H7 (cell line): ENCODE results near the gene C4BPA. TPM values are rescaled to one million over a fixed set of nuclear protein-coding genes. Genes with fewer than 3 reads are reported as not detected.

Experiments
- DNase-seq: peaks from one replicate; pipeline ENCODE4 v3.0.0; 2012
- H3K27me3 ChIP-seq: 2 replicates; pipeline ENCODE4 v1.6.0; 2011; ENCODE audit warnings: mild to moderate bottlenecking, low read length; ENCODE audit not compliant: control insufficient read depth, insufficient read depth
- H3K36me3 ChIP-seq: replicated peaks from 2 replicates; pipeline ENCODE4 v1.5.1; 2011; ENCODE audit warnings: low read length; ENCODE audit not compliant: control insufficient read depth, insufficient read depth
- H3K4me3 ChIP-seq: 2 replicates; pipeline ENCODE4 v1.5.1; 2011; ENCODE audit warnings: low read depth, mild to moderate bottlenecking, control low read depth, low read length, moderate library complexity; ENCODE audit not compliant: insufficient read depth
- total RNA-seq: library from RNA; depleted of rRNA; stranded (reverse); fragments of >200 nt; shearing (Covaris generic); gene quantifications from 2 replicates; pipeline ENCODE4 v1.2.3, GENCODE V29; 2014

The C4BPA gene
- total RNA-seq, 1 experiment from 2014 or later, result not detected

GRCh38 chr1:207084701-207085180 lies 19.3 kb upstream of the C4BPA start:
- Histone ChIP-seq H3K27me3 (no peaks in the 10 kb centered on the region), H3K4me3 (no peak overlapping the region), H3K36me3 (no peaks in the 10 kb centered on the region)
- DNase-seq, result peak; percentile 66

- DNase-seq, result no peak
- no peaks in the 10 kb centered on the region for H3K27me3 ChIP-seq
- no peak overlapping the region for H3K4me3 ChIP-seq
- H3K36me3 ChIP-seq, result no peaks in the 10 kb centered on the region
Measured at GRCh38 chr1:207085887-207086286, 18.1 kb upstream of the C4BPA start.

- no peaks in the 10 kb centered on the region for H3K36me3 ChIP-seq
Measured at GRCh38 chr1:207088161-207088560, 15.9 kb upstream of the C4BPA start.

DNA sequence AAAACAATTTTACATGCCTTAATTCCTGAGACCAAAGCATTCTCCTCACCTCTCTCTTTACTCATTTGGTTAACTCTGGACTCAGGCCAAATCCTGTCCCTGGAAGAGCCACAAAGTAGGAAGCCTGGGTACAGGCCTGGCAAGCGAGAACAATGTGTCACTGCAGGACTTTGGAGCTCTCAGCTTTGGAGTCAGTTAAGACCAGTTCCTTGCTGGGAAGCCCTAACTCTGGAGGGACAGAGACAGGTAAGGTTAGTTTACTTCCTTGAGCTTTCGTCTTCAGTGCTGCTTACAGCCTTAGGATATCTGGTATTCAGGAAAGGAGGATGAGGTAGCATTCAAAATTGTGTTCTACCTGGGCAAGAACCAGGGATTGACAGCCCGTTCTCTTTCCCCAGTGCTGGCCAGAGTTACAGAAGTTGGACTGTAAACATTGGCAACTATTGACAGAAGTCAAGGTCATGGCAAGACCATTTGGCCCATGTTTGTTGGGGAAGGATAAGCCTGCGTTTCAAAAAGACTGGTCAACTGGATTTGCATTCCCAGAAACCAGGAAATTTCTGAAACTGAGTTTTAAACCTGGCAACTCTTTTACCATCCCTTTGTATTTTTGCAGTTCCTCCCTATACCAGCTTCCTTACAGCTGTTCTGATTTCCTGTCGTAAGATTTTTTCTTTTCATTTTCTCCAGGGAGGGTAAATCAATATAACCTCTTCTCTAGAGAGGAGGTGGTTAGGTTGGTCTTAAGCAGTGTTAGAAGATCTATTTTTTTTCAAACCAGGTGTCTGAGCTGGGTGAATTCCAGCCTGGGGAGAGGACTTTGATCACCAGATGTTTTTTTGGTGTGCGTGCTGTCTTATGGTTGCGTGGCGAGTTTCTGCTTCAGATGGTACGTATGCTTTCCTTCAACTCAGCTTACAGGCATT lies 15.1 kb upstream of the C4BPA start, which contains the start of gene C4BPB:
C4BPB (plus strand) TSS at position 160 of the 926 bp plus-strand sequence; CDS start at position 832, 672 bp downstream.
- DNase-seq, result no peak

More at GRCh38 chr1:207088161-207088560, 15.9 kb upstream of the C4BPA start:
- no peak overlapping the region for H3K4me3 ChIP-seq
- no peak for DNase-seq
- no peaks in the 10 kb centered on the region for H3K27me3 ChIP-seq

GRCh38 chr1:207089627-207090355 lies 14.2 kb upstream of the C4BPA start:
- DNase-seq, result no peak
- H3K27me3 ChIP-seq, result no peaks in the 10 kb centered on the region
- H3K36me3 ChIP-seq, result no peaks in the 10 kb centered on the region
- no peak overlapping the region for H3K4me3 ChIP-seq

More for the DNA sequence above, 15.1 kb upstream of the C4BPA start, which contains the start of gene C4BPB:
- Histone ChIP-seq H3K4me3 (no peak within 1 kb of the TSS), H3K36me3 (no peaks in the 10 kb centered on the region), H3K27me3 (no peaks in the 10 kb centered on the region)

GRCh38 chr1:207091200-207091908 lies 12.7 kb upstream of the C4BPA start:
- Histone ChIP-seq H3K27me3 (no peaks in the 10 kb centered on the region), H3K4me3 (no peak overlapping the region), H3K36me3 (no peaks in the 10 kb centered on the region)
- no peak for DNase-seq

DNA sequence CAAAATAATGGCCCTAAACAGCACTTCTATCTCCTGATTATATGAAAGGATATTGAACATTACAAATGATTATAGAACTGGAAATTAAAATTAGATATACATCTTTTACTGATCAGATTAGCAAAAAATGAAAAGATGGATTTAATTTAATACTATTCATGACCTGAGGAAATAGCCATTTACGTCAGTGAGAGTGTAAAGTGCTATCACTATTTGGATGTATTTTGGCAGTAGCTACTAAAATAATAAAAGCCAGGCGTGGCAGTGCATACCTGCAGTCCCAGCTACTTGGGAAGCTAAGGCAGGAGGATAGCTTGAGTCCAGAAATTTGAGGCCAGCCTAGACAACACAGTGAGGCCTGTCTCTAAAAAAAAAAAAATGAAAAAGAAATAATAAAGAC lies 10.1 kb upstream of the C4BPA start:
- Histone ChIP-seq H3K36me3 (no peaks in the 10 kb centered on the region), H3K27me3 (no peaks in the 10 kb centered on the region), H3K4me3 (no peak overlapping the region)
- no peak for DNase-seq

- no peak for DNase-seq
- Histone ChIP-seq H3K36me3 (no peaks in the 10 kb centered on the region), H3K4me3 (no peak overlapping the region), H3K27me3 (no peaks in the 10 kb centered on the region)
Measured at GRCh38 chr1:207097871-207098324, 6.1 kb upstream of the C4BPA start.

- Histone ChIP-seq H3K4me3 (no peak overlapping the region), H3K36me3 (no peaks in the 10 kb centered on the region), H3K27me3 (no peaks in the 10 kb centered on the region)
- no peak for DNase-seq
Measured at GRCh38 chr1:207101720-207102119, 2.3 kb upstream of the C4BPA start.

GRCh38 chr1:207102146-207102545 lies 1.9 kb upstream of the C4BPA start:
- Histone ChIP-seq H3K36me3 (no peaks in the 10 kb centered on the region), H3K27me3 (no peaks in the 10 kb centered on the region), H3K4me3 (no peak overlapping the region)
- DNase-seq, result no peak

DNA sequence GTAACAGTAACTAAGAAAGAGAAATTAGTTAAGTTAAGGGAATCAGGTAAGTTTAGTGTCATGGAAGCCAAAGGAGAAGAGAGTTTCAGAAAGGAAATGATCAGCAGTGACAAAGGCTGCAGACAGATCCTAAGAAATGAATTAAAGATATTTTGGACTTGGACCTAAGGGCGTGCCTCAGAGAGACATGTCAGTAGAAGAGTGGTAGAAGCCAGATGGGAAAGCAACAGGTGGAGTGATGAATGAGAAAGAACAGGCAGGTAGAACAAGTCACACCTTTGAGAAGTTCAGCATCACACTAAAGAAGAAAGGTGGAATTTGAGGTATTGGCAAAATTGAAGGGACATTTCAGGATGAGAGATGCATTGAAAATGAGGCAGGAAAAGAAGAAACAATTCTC lies 1.4 kb upstream of the C4BPA start:
- Histone ChIP-seq H3K36me3 (no peaks in the 10 kb centered on the region), H3K4me3 (no peak overlapping the region), H3K27me3 (no peaks in the 10 kb centered on the region)
- DNase-seq, result no peak

- no peaks in the 10 kb centered on the region for H3K27me3 ChIP-seq
- no peak overlapping the region for H3K4me3 ChIP-seq
- H3K36me3 ChIP-seq, result no peaks in the 10 kb centered on the region
- no peak for DNase-seq
Measured at GRCh38 chr1:207109004-207109403, 5.0 kb downstream of the C4BPA start.

DNA sequence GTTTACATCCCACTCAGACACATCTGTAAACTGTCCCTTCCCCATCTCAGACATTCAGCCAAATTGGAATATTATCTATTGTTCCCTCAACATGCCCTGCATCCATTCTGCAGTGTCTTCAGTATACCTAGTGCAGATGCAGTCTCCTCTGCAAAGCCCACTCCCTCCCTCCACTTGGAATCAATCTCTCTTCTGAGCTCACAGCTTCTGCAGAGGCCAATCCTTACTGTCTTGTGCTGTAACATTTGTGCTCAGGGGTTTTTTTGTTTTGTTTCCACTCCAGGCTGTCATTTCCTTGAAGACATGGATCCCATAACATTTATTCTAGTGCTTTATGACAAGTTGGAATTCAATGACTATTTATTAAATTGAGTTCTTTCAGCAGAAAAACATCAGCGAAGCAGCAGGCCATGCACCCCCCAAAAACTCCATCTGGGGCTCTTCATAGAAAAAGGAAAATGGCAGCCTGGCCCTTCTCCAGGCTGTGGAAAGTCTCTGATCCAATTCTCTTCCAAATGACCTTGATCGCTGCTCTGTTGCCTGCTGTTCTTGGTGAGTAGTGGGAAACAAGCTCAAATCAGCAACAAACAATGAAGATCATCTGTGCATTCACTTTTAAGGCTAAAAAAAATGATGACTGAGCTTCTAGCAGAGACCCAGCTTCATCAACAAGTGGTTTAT lies 8.7 kb downstream of the C4BPA start:
- H3K27me3 ChIP-seq, result no peaks in the 10 kb centered on the region
- no peak overlapping the region for H3K4me3 ChIP-seq
- no peaks in the 10 kb centered on the region for H3K36me3 ChIP-seq
- DNase-seq, result no peak

DNA sequence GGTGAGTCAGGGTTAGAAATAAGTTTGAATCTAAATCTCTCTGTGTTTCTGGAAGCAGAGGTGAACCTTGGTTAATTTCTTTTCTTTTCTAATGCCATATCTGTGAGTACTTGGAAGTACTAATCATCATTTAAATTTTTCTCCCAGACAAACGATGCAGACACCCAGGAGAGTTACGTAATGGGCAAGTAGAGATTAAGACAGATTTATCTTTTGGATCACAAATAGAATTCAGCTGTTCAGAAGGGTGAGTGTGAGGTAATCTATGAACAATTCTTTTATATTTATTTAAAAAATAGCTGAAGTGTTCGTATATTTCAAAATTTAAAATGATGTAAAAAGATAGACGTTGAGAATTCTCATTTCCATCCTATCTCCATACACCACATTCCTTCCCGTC lies 11.2 kb downstream of the C4BPA start:
- no peak for DNase-seq
- H3K36me3 ChIP-seq, result no peaks in the 10 kb centered on the region
- no peaks in the 10 kb centered on the region for H3K27me3 ChIP-seq
- H3K4me3 ChIP-seq, result no peak overlapping the region
